ENCODE data around the gene PRELID2.

The PRELID2 gene

DNA sequence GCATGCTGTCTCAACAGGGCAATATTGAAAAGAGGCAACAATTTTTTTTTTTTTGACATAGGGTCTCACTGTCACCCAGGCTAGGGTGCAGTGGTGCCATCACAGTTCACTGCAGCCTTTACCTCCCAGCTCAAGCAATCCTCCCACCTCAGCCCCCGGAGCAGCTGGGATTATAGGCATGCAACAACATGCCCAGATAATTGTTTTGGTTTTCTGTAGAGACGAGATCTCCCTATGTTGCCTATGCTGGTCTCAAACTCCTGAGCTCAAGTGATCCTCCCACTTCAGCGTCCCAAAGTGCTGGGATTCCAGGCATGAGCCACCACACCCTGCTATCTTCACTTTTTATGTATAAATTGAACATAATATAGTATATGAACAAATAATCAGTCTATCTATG lies 47.6 kb downstream of the PRELID2 start:
- H3K4me3 ChIP-seq (ENCODE audit: low read depth, low read length), result no peak overlapping the region
- TF ChIP-seq, protein P1, sequence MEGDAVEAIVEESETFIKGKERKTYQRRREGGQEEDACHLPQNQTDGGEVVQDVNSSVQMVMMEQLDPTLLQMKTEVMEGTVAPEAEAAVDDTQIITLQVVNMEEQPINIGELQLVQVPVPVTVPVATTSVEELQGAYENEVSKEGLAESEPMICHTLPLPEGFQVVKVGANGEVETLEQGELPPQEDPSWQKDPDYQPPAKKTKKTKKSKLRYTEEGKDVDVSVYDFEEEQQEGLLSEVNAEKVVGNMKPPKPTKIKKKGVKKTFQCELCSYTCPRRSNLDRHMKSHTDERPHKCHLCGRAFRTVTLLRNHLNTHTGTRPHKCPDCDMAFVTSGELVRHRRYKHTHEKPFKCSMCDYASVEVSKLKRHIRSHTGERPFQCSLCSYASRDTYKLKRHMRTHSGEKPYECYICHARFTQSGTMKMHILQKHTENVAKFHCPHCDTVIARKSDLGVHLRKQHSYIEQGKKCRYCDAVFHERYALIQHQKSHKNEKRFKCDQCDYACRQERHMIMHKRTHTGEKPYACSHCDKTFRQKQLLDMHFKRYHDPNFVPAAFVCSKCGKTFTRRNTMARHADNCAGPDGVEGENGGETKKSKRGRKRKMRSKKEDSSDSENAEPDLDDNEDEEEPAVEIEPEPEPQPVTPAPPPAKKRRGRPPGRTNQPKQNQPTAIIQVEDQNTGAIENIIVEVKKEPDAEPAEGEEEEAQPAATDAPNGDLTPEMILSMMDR (IDR thresholded peaks at IDR 0.05; ENCODE audit: low read depth, low read length, missing control alignments), result no peak

DNA sequence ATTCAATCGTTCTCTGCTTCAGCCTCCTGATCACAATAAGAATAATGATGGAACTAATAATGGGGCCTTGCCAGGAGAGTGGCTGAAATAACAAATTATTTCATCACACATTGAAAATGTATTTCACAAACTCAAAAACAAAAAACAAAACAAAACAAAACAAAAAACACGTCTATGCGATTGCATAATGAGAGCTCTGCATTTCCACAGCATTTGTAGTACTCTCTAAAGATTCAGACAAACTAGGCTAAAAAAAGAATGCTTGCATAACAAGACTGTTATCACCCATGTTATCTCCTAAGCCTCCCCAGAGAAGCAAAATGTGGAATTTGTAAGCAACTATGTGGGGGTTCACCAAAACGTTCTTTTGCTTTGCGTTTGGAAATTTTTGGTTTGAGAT lies 48.1 kb downstream of the PRELID2 start:
- TF ChIP-seq, protein P1 (IDR thresholded peaks at IDR 0.05; ENCODE audit: low read depth, low read length, missing control alignments), result no peak
- DNase-seq (ENCODE audit: low read depth), result no peak
- H3K4me3 ChIP-seq (ENCODE audit: low read depth, low read length), result no peak overlapping the region

More for the DNA sequence above, 47.6 kb downstream of the PRELID2 start:
- DNase-seq (ENCODE audit: low read depth), result no peak

DNA sequence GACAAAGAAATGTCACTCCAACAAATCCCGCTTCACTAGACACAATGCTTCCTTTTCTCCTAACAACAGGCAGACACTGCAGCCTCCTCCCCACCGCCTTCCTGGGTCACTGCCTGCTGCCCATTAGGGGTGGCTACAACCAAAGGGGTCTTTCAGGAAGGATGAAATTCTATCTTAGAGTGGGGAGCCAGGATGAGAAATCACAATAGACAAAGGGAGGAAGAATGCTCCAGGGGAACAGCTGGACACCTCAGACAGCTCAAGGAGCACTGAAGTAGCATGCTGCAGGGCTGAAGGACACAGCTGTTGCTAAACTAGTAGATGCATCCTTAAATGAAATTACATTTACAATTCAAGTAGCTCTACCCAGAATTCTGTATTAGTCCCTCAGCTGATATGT lies 54.2 kb downstream of the PRELID2 start:
- H3K4me3 ChIP-seq (ENCODE audit: low read depth, low read length), result no peak overlapping the region
- TF ChIP-seq, protein P1 (IDR thresholded peaks at IDR 0.05; ENCODE audit: low read depth, low read length, missing control alignments), result no peak
- DNase-seq (ENCODE audit: low read depth), result no peak

- DNase-seq (ENCODE audit: low read depth), result no peak
- TF ChIP-seq, protein P1 (IDR thresholded peaks at IDR 0.05; ENCODE audit: low read depth, low read length, missing control alignments), result no peak
- no peak overlapping the region for H3K4me3 ChIP-seq (ENCODE audit: low read depth, low read length)
Measured at GRCh38 chr5:145778144-145778900, 56.8 kb downstream of the PRELID2 start.

- no peak for DNase-seq (ENCODE audit: low read depth)
- no peak overlapping the region for H3K4me3 ChIP-seq (ENCODE audit: low read depth, low read length)
- TF ChIP-seq, protein P1 (IDR thresholded peaks at IDR 0.05; ENCODE audit: low read depth, low read length, missing control alignments), result no peak
Measured at GRCh38 chr5:145777445-145778063, 57.6 kb downstream of the PRELID2 start.

DNA sequence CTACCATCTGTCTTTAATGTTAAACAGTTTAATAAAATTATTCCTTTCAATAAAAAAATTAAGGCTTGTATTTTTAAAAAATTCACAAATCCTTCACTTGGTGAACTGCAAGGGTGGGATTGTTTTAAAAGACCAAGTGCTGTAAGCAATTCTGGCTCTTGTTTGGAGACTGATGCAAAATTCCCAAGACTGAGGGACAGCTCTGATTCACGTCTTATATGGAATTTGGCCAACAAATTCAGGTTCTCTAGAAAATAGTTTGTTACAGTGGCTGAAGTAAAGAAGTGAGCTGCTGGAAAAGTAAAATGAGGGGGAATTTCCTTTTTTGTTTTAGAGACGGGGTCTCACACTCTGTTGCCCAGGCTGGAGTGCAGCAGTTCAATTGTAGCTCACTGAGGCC lies 58.3 kb downstream of the PRELID2 start:
- TF ChIP-seq, protein P1 (IDR thresholded peaks at IDR 0.05; ENCODE audit: low read depth, low read length, missing control alignments), result no peak
- DNase-seq (ENCODE audit: low read depth), result no peak
- H3K4me3 ChIP-seq (ENCODE audit: low read depth, low read length), result no peak overlapping the region
